Panc1 (cell line): ENCODE results near the gene SLC10A3.

Experiments
- POLR2AphosphoS5 ChIP-seq: IDR thresholded peaks from 2 replicates; pipeline ENCODE4 v1.6.1; 2012; ENCODE audit warnings: mild to moderate bottlenecking, low read depth, low read length, moderate library complexity
- SIN3A ChIP-seq: IDR thresholded peaks from 2 replicates; pipeline ENCODE4 v1.6.1; 2012; ENCODE audit warnings: low read depth, mild to moderate bottlenecking, low read length, moderate library complexity, borderline replicate concordance; ENCODE audit not compliant: insufficient read depth
- TF ChIP-seq, protein P1 (sequence below): fragments of 450-650 bp; IDR thresholded peaks from 2 replicates; pipeline ENCODE4 v1.5.1; 2017; ENCODE audit warnings: mild to moderate bottlenecking
- TF ChIP-seq, protein P2 (sequence below), 2 experiments: IDR thresholded peaks; 2 replicates each; pipeline ENCODE4 v1.6.1; 2011 to 2012; ENCODE audit warnings: low read depth in 2 of 2, control low read depth in 1 of 2, low read length in 1 of 2, mild to moderate bottlenecking in 1 of 2, moderate library complexity in 1 of 2; ENCODE audit not compliant: insufficient read depth in 1 of 2

DNA sequence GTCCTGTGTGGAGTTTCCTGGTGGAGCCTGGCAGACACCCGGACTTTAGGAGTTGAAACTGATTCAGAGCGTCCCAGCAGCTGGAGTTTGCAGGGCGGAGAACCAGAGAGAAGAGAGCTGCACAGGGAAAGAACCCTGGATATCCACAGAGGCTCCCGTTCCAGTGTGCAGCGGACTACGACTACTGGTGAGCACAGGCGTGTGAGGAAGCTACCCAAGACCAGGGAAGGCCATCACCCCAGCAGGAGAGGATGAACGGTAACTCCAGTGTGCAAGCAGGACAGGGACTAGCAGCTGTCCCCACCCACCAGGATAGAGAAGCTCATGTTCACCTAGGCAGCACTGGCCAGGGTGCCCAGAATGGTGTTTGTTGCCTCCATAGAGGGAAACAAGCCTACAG, 13.6 kb downstream of the SLC10A3 start:
- TF ChIP-seq, protein P1, sequence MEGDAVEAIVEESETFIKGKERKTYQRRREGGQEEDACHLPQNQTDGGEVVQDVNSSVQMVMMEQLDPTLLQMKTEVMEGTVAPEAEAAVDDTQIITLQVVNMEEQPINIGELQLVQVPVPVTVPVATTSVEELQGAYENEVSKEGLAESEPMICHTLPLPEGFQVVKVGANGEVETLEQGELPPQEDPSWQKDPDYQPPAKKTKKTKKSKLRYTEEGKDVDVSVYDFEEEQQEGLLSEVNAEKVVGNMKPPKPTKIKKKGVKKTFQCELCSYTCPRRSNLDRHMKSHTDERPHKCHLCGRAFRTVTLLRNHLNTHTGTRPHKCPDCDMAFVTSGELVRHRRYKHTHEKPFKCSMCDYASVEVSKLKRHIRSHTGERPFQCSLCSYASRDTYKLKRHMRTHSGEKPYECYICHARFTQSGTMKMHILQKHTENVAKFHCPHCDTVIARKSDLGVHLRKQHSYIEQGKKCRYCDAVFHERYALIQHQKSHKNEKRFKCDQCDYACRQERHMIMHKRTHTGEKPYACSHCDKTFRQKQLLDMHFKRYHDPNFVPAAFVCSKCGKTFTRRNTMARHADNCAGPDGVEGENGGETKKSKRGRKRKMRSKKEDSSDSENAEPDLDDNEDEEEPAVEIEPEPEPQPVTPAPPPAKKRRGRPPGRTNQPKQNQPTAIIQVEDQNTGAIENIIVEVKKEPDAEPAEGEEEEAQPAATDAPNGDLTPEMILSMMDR: no peak
- TF ChIP-seq, protein P2, sequence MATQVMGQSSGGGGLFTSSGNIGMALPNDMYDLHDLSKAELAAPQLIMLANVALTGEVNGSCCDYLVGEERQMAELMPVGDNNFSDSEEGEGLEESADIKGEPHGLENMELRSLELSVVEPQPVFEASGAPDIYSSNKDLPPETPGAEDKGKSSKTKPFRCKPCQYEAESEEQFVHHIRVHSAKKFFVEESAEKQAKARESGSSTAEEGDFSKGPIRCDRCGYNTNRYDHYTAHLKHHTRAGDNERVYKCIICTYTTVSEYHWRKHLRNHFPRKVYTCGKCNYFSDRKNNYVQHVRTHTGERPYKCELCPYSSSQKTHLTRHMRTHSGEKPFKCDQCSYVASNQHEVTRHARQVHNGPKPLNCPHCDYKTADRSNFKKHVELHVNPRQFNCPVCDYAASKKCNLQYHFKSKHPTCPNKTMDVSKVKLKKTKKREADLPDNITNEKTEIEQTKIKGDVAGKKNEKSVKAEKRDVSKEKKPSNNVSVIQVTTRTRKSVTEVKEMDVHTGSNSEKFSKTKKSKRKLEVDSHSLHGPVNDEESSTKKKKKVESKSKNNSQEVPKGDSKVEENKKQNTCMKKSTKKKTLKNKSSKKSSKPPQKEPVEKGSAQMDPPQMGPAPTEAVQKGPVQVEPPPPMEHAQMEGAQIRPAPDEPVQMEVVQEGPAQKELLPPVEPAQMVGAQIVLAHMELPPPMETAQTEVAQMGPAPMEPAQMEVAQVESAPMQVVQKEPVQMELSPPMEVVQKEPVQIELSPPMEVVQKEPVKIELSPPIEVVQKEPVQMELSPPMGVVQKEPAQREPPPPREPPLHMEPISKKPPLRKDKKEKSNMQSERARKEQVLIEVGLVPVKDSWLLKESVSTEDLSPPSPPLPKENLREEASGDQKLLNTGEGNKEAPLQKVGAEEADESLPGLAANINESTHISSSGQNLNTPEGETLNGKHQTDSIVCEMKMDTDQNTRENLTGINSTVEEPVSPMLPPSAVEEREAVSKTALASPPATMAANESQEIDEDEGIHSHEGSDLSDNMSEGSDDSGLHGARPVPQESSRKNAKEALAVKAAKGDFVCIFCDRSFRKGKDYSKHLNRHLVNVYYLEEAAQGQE (IDR thresholded peaks at IDR 0.05; ENCODE audit: insufficient read depth in 1 of 2, low read depth in 2 of 2, low read length in 1 of 2): no peak
- TF ChIP-seq POLR2AphosphoS5: peak; percentile 47; the same call in 1 of the 2 replicates
- no peak for TF ChIP-seq SIN3A
